GM23338 (cell line): ENCODE measurements around the gene ZNF236. TPM values are rescaled to one million over a fixed set of nuclear protein-coding genes. Genes with fewer than 3 reads are reported as not detected.

ENCODE experiments used
- ATAC-seq: fragments of 200-7000 bp; cut with Tn5 transposase; 3 replicates; pipeline ENCODE4 v1.9.1; 2020
- DNase-seq: peaks from one replicate; pipeline ENCODE4 v3.0.0-alpha.2; 2015; ENCODE audit warnings: low spot score
- H2AFZ ChIP-seq: fragments of 200-600 bp; sonication (generic); 2 replicates; pipeline ENCODE4 v1.8.0; 2016; ENCODE audit warnings: antibody characterized with exemption, mild to moderate bottlenecking, moderate library complexity
- H3F3A ChIP-seq: fragments of 200-600 bp; sonication (generic); replicated peaks from 2 replicates; pipeline ENCODE4 v1.8.0; 2017; ENCODE audit warnings: antibody characterized with exemption, mixed run types, low read depth
- H3K27ac ChIP-seq: fragments of 200-600 bp; sonication (generic); 2 replicates; pipeline ENCODE4 v1.6.1; 2016; ENCODE audit warnings: low read depth
- H3K27me3 ChIP-seq: fragments of 200-600 bp; sonication (generic); 2 replicates; pipeline ENCODE4 v1.8.0; 2016; ENCODE audit warnings: mild to moderate bottlenecking, mixed run types, moderate library complexity; ENCODE audit not compliant: insufficient read depth
- H3K36me3 ChIP-seq: fragments of 200-600 bp; sonication (generic); 2 replicates; pipeline ENCODE4 v1.8.0; 2016; ENCODE audit warnings: mild to moderate bottlenecking; ENCODE audit not compliant: insufficient read depth
- H3K4me1 ChIP-seq: fragments of 200-600 bp; sonication (generic); 2 replicates; pipeline ENCODE4 v1.8.0; 2016; ENCODE audit warnings: mild to moderate bottlenecking, moderate library complexity; ENCODE audit not compliant: insufficient read depth
- H3K4me2 ChIP-seq: fragments of 200-600 bp; sonication (generic); 2 replicates; pipeline ENCODE4 v1.7.1; 2017; ENCODE audit warnings: mixed run types
- H3K4me3 ChIP-seq: fragments of 200-600 bp; sonication (generic); 2 replicates; pipeline ENCODE4 v1.6.1; 2016; ENCODE audit warnings: mixed run types
- H3K79me2 ChIP-seq: fragments of 200-600 bp; sonication (generic); replicated peaks from 2 replicates; pipeline ENCODE4 v1.8.0; 2017; ENCODE audit warnings: mild to moderate bottlenecking; ENCODE audit not compliant: insufficient read depth
- H3K9me2 ChIP-seq: fragments of 200-600 bp; sonication (generic); 2 replicates; pipeline ENCODE4 v1.8.0; 2017; ENCODE audit not compliant: insufficient read depth
- H4K20me1 ChIP-seq: fragments of 200-600 bp; sonication (generic); replicated peaks from 2 replicates; pipeline ENCODE4 v1.8.0; 2017; ENCODE audit warnings: mild to moderate bottlenecking; ENCODE audit not compliant: insufficient read depth
- H3K27ac Mint-ChIP-seq: 2 replicates; pipeline ENCODE4 v1.8.0; 2020; ENCODE audit warnings: inconsistent platforms, mild to moderate bottlenecking, moderate library complexity, mixed read lengths
- H3K27me3 Mint-ChIP-seq: 3 replicates; pipeline ENCODE4 v1.8.0; 2022; ENCODE audit warnings: low read depth, mild to moderate bottlenecking, moderate library complexity, mixed read lengths, inconsistent platforms; ENCODE audit not compliant: insufficient read depth, poor library complexity
- H3K36me3 Mint-ChIP-seq: 3 replicates; pipeline ENCODE4 v1.8.0; 2021; ENCODE audit warnings: low read depth, mild to moderate bottlenecking, inconsistent platforms, moderate library complexity, mixed read lengths
- H3K4me1 Mint-ChIP-seq: 3 replicates; pipeline ENCODE4 v1.8.0; 2020; ENCODE audit warnings: mild to moderate bottlenecking, inconsistent platforms, mixed read lengths
- H3K4me3 Mint-ChIP-seq: 3 replicates; pipeline ENCODE4 v1.8.0; 2021; ENCODE audit warnings: moderate library complexity, mild to moderate bottlenecking, inconsistent platforms, mixed read lengths
- H3K9me3 Mint-ChIP-seq: 3 replicates; pipeline ENCODE4 v1.8.0; 2020; ENCODE audit warnings: moderate library complexity, mild to moderate bottlenecking, inconsistent platforms, mixed read lengths
- CREB1 ChIP-seq: fragments of 250-450 bp; sonication (Bioruptor Pico); IDR thresholded peaks from 2 replicates; pipeline ENCODE4 v1.5.0; 2020; ENCODE audit warnings: low read depth, mild to moderate bottlenecking, moderate library complexity
- CTCF ChIP-seq, 2 experiments: fragments of 200-600 bp in 1 of 2; sonication (generic) in 1 of 2; conservative IDR thresholded peaks; 2 replicates each; pipeline versions ENCODE4 v1.5.1 to v1.6.1; 2016 to 2017; ENCODE audit warnings: antibody characterized with exemption in 2 of 2, low read depth in 2 of 2, mild to moderate bottlenecking in 2 of 2, moderate library complexity in 1 of 2
- EZH2 ChIP-seq: fragments of 200-600 bp; sonication (generic); IDR thresholded peaks from one replicate; pipeline ENCODE4 v1.8.0; 2017; ENCODE audit warnings: antibody characterized with exemption, mild to moderate bottlenecking, low read depth; ENCODE audit not compliant: unreplicated experiment
- EZH2phosphoT487 ChIP-seq: fragments of 200-600 bp; sonication (generic); IDR thresholded peaks from one replicate; pipeline ENCODE4 v1.8.1; 2018; ENCODE audit warnings: antibody characterized with exemption; ENCODE audit not compliant: unreplicated experiment
- NANOG ChIP-seq: IDR thresholded peaks from 2 replicates; pipeline ENCODE4 v1.6.1; 2016; ENCODE audit warnings: antibody characterized with exemption, borderline replicate concordance
- POLR2AphosphoS5 ChIP-seq: IDR thresholded peaks from 2 replicates; pipeline ENCODE4 v1.6.1; 2016; ENCODE audit warnings: antibody characterized with exemption, low read depth
- REST ChIP-seq: IDR thresholded peaks from one replicate; pipeline ENCODE4 v1.6.1; 2018; ENCODE audit warnings: antibody characterized with exemption; ENCODE audit not compliant: unreplicated experiment
- STAT1 ChIP-seq: IDR thresholded peaks from one replicate; pipeline ENCODE4 v1.6.1; 2016; ENCODE audit warnings: antibody characterized with exemption; ENCODE audit not compliant: unreplicated experiment
- ZNF114 ChIP-seq: fragments of 250-450 bp; sonication (Bioruptor Pico); IDR thresholded peaks from 2 replicates; pipeline ENCODE4 v1.5.0; 2020; ENCODE audit warnings: mild to moderate bottlenecking, moderate library complexity
- ZNF331 ChIP-seq: fragments of 250-450 bp; sonication (Bioruptor Pico); IDR thresholded peaks from 2 replicates; pipeline ENCODE4 v1.5.0; 2020; ENCODE audit warnings: low read depth, mild to moderate bottlenecking, moderate library complexity
- polyA plus RNA-seq: library from polyadenylated mRNA; unstranded; fragments of >200 nt; fragmentation: Nextera tagmentation; extraction: Ambion mirVana; gene quantifications from 2 replicates; pipeline ENCODE4 v1.2.1, GENCODE V29; 2016
- total RNA-seq: library from RNA; depleted of rRNA; stranded (reverse); fragments of >200 nt; shearing (Covaris generic); gene quantifications from 2 replicates; pipeline ENCODE4 v1.2.3, GENCODE V29; 2014
- TF ChIP-seq, protein P1 (sequence below): fragments of 250-450 bp; sonication (Bioruptor Pico); IDR thresholded peaks from 2 replicates; pipeline ENCODE4 v1.5.0; 2020; ENCODE audit warnings: mild to moderate bottlenecking, moderate library complexity
- TF ChIP-seq, protein P2 (sequence below): IDR thresholded peaks from 2 replicates; pipeline ENCODE4 v1.6.1; 2016; ENCODE audit warnings: antibody characterized with exemption

The ZNF236 gene
- total and polyA plus RNA-seq, 2 experiments from 2014 or later = 8.9 to 16.3 TPM

DNA sequence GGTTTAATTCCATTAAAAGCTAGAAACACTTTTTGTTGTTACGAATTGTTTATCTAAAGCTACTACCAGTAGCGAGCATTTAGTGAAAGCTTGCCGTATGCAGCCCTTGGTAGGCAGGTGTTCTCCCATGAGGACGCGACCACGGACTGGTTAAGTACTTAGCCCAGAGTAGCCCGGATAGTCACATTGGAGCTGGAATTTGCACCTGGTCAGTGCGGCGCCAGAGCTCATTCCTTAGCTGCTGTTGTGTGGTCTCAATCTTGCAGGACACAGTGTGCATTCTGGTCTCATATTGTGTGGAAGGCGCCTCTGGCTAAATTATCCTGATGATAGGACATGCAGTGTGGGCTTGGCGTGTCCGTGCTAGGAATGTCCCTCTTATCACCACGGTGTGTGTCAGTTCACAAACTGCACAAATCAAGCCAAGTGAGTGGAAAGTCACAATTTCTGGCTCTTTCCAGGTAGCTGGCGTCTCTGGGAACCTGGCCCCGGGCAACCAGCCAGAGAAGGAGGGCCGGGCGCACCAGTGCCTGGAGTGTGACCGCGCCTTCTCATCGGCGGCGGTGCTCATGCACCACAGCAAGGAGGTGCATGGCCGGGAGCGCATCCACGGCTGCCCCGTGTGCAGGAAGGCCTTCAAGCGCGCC lies 133.3 kb downstream of the ZNF236 start (continued):
- no peak for TF ChIP-seq CREB1 (CRISPR knock-in tag)

DNA sequence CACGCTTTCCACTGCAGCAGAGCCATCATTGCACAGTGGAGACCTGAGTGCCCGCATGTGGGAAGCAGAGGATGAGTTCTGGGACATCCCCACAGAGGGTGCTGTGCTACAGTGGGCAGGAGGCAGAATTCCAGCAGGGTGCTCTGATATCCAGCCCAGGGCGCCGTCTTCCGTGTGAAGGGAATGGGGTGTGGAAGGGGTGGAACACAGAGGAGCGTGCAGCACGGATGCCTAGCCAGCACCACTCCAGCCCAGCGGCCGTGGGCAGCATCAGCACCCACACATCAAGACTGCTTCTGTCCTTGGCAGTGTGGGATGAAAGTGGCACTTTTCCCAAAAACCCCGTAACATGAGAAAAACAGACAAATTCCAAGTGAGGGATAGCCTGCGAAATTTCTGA lies 134.3 kb downstream of the ZNF236 start:
- no peaks in the 10 kb centered on the region for H3F3A ChIP-seq
- H3K4me2 ChIP-seq = no peak overlapping the region
- Mint-ChIP-seq H3K4me3 (no peak overlapping the region), H3K27me3 (peaks cover 4% of the 10 kb centered on the region), H3K36me3 (peaks cover 19% of the 10 kb centered on the region), H3K27ac (no peak overlapping the region), H3K9me3 (no peaks in the 10 kb centered on the region; the same call in 2 of the 3 replicates), H3K4me1 (peaks cover 10% of the 10 kb centered on the region; the same call in 1 of the 3 replicates)
- no peak overlapping the region for H3K4me3 ChIP-seq
- TF ChIP-seq EZH2 (no peak), ZNF114 (CRISPR knock-in tag) (no peak), EZH2phosphoT487 (no peak), NANOG (no peak), STAT1 (no peak), CTCF (conservative IDR thresholded peaks at IDR 0.05; ENCODE audit: low read depth in 2 of 2) (no peak; a peak in 1 of 4 replicates), REST (no peak), CREB1 (CRISPR knock-in tag) (no peak), ZNF331 (CRISPR knock-in tag) (no peak), POLR2AphosphoS5 (no peak)
- TF ChIP-seq, protein P1, sequence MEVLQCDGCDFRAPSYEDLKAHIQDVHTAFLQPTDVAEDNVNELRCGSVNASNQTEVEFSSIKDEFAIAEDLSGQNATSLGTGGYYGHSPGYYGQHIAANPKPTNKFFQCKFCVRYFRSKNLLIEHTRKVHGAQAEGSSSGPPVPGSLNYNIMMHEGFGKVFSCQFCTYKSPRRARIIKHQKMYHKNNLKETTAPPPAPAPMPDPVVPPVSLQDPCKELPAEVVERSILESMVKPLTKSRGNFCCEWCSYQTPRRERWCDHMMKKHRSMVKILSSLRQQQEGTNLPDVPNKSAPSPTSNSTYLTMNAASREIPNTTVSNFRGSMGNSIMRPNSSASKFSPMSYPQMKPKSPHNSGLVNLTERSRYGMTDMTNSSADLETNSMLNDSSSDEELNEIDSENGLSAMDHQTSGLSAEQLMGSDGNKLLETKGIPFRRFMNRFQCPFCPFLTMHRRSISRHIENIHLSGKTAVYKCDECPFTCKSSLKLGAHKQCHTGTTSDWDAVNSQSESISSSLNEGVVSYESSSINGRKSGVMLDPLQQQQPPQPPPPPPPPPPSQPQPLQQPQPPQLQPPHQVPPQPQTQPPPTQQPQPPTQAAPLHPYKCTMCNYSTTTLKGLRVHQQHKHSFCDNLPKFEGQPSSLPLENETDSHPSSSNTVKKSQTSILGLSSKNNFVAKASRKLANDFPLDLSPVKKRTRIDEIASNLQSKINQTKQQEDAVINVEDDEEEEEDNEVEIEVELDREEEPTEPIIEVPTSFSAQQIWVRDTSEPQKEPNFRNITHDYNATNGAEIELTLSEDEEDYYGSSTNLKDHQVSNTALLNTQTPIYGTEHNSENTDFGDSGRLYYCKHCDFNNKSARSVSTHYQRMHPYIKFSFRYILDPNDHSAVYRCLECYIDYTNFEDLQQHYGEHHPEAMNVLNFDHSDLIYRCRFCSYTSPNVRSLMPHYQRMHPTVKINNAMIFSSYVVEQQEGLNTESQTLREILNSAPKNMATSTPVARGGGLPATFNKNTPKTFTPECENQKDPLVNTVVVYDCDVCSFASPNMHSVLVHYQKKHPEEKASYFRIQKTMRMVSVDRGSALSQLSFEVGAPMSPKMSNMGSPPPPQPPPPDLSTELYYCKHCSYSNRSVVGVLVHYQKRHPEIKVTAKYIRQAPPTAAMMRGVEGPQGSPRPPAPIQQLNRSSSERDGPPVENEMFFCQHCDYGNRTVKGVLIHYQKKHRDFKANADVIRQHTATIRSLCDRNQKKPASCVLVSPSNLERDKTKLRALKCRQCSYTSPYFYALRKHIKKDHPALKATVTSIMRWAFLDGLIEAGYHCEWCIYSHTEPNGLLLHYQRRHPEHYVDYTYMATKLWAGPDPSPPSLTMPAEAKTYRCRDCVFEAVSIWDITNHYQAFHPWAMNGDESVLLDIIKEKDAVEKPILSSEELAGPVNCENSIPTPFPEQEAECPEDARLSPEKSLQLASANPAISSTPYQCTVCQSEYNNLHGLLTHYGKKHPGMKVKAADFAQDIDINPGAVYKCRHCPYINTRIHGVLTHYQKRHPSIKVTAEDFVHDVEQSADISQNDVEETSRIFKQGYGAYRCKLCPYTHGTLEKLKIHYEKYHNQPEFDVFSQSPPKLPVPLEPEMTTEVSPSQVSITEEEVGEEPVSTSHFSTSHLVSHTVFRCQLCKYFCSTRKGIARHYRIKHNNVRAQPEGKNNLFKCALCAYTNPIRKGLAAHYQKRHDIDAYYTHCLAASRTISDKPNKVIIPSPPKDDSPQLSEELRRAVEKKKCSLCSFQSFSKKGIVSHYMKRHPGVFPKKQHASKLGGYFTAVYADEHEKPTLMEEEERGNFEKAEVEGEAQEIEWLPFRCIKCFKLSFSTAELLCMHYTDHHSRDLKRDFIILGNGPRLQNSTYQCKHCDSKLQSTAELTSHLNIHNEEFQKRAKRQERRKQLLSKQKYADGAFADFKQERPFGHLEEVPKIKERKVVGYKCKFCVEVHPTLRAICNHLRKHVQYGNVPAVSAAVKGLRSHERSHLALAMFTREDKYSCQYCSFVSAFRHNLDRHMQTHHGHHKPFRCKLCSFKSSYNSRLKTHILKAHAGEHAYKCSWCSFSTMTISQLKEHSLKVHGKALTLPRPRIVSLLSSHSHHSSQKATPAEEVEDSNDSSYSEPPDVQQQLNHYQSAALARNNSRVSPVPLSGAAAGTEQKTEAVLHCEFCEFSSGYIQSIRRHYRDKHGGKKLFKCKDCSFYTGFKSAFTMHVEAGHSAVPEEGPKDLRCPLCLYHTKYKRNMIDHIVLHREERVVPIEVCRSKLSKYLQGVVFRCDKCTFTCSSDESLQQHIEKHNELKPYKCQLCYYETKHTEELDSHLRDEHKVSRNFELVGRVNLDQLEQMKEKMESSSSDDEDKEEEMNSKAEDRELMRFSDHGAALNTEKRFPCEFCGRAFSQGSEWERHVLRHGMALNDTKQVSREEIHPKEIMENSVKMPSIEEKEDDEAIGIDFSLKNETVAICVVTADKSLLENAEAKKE (CRISPR knock-in tag) = no peak
- TF ChIP-seq, protein P2, sequence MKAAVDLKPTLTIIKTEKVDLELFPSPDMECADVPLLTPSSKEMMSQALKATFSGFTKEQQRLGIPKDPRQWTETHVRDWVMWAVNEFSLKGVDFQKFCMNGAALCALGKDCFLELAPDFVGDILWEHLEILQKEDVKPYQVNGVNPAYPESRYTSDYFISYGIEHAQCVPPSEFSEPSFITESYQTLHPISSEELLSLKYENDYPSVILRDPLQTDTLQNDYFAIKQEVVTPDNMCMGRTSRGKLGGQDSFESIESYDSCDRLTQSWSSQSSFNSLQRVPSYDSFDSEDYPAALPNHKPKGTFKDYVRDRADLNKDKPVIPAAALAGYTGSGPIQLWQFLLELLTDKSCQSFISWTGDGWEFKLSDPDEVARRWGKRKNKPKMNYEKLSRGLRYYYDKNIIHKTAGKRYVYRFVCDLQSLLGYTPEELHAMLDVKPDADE = no peak
- no peaks in the 10 kb centered on the region for H3K4me1 ChIP-seq
- DNase-seq = no peak
- no peaks in the 10 kb centered on the region; the same call in 1 of the 2 replicates for H4K20me1 ChIP-seq
- no peak; the same call in 2 of the 3 replicates for ATAC-seq
- no peak overlapping the region for H2AFZ ChIP-seq
- H3K27ac ChIP-seq = no peak overlapping the region
- no peaks in the 10 kb centered on the region for H3K9me2 ChIP-seq
- no peaks in the 10 kb centered on the region for H3K79me2 ChIP-seq
- no peaks in the 10 kb centered on the region for H3K36me3 ChIP-seq
- H3K27me3 ChIP-seq = no peaks in the 10 kb centered on the region
